ENCODE results near the gene VRK1.

VRK1 gene

DNA sequence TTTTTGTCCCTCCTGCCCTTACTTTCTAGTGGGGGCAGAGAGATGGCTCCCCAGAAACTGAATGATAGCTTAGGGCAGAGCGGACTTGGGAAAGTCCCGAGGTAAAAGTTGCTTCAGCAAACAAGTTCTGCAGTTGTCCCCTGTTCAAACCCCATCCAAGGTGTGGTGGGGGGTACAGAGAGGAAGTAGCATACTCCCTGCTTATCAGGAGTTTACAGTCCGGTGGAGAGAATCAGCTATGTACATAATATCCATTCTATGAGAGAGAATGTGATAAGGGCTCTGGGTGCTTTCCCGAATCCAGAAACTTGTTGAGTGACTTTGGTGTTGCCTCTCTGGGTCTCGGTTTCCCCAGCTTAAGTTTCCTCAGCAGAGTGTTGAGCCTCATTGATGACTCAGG, 40.4 kb upstream of the VRK1 start:
- Histone ChIP-seq H3K4me1 (ENCODE audit: control insufficient read depth in 1 of 2, insufficient read depth in 2 of 2, low read length in 2 of 2) (no peaks in the 10 kb centered on the region), H4K12ac (ENCODE audit: low read depth, low read length) (no peak overlapping the region), H2AK5ac (ENCODE audit: low read length) (no peak overlapping the region), H3K9me3 (ENCODE audit: insufficient read depth, low read depth, low read length) (no peaks in the 10 kb centered on the region), H2BK5ac (ENCODE audit: low read depth, low read length, poor library complexity) (no peak overlapping the region), H4K8ac (ENCODE audit: low read depth, low read length) (no peak overlapping the region), H2BK12ac (ENCODE audit: low read length) (no peak overlapping the region), H3K18ac (ENCODE audit: low read length) (no peak overlapping the region), H3K4me2 (ENCODE audit: low read length) (no peak overlapping the region), H2BK120ac (ENCODE audit: insufficient read depth, low read length, poor library complexity) (no peak overlapping the region), H3K27ac (ENCODE audit: low read depth, low read length) (no peak overlapping the region), H3K4me3 (ENCODE audit: low read depth, low read length) (no peak overlapping the region), H2AFZ (ENCODE audit: insufficient read depth, low read length, poor library complexity) (no peak overlapping the region), H3K23ac (ENCODE audit: low read length) (no peak overlapping the region), H3K27me3 (ENCODE audit: insufficient read depth, low read length) (no peaks in the 10 kb centered on the region), H4K91ac (ENCODE audit: low read depth, low read length) (no peak overlapping the region), H3K79me2 (ENCODE audit: control insufficient read depth, insufficient read depth, low read length, poor library complexity) (no peaks in the 10 kb centered on the region), H3K9ac (ENCODE audit: low read length) (no peak overlapping the region), H3K36me3 (ENCODE audit: control insufficient read depth in 1 of 2, insufficient read depth in 2 of 2, low read length in 2 of 2) (no peaks in the 10 kb centered on the region), H3K14ac (ENCODE audit: low read length) (no peak overlapping the region), H3K79me1 (ENCODE audit: low read length) (no peaks in the 10 kb centered on the region), H3K4ac (ENCODE audit: low read depth, low read length) (no peak overlapping the region)
- DNase-seq, result no peak
- no CpG with 5 or more reads among the region's 5 CpGs for WGBS (ENCODE audit: extremely low coverage, insufficient coverage, insufficient read length)

DNA sequence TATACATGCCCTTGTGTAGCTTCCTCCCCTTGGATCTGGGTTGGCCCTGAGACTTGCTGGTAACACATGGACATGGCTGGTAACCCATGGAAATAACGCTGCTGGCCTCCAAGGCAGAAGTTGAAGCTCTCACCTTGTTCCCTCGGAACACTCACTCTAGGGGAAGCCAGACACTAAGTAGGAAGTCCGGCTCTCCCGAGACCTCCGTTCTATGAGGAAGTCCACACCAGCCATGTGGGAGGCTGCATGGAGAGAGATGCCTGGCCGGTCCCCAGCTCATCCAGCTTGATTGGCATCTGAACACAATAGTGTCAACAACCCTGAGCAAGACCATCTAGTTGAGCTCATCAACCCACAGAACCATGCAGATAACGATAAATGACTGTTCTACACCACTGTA, 39.7 kb upstream of the VRK1 start:
- Histone ChIP-seq H4K91ac (ENCODE audit: low read depth, low read length) (no peak overlapping the region), H3K79me1 (ENCODE audit: low read length) (no peaks in the 10 kb centered on the region), H2BK12ac (ENCODE audit: low read length) (no peak overlapping the region), H3K27me3 (ENCODE audit: insufficient read depth, low read length) (no peaks in the 10 kb centered on the region), H3K27ac (ENCODE audit: low read depth, low read length) (no peak overlapping the region), H3K79me2 (ENCODE audit: control insufficient read depth, insufficient read depth, low read length, poor library complexity) (no peaks in the 10 kb centered on the region), H4K8ac (ENCODE audit: low read depth, low read length) (no peak overlapping the region), H2AFZ (ENCODE audit: insufficient read depth, low read length, poor library complexity) (no peak overlapping the region), H3K4me3 (ENCODE audit: low read depth, low read length) (no peak overlapping the region), H3K4me1 (ENCODE audit: control insufficient read depth in 1 of 2, insufficient read depth in 2 of 2, low read length in 2 of 2) (no peaks in the 10 kb centered on the region), H3K4ac (ENCODE audit: low read depth, low read length) (no peak overlapping the region), H3K36me3 (ENCODE audit: control insufficient read depth in 1 of 2, insufficient read depth in 2 of 2, low read length in 2 of 2) (no peaks in the 10 kb centered on the region), H3K18ac (ENCODE audit: low read length) (no peak overlapping the region), H2AK5ac (ENCODE audit: low read length) (no peak overlapping the region), H3K14ac (ENCODE audit: low read length) (no peak overlapping the region), H4K12ac (ENCODE audit: low read depth, low read length) (no peak overlapping the region), H2BK5ac (ENCODE audit: low read depth, low read length, poor library complexity) (no peak overlapping the region), H3K9ac (ENCODE audit: low read length) (no peak overlapping the region), H3K23ac (ENCODE audit: low read length) (no peak overlapping the region), H3K9me3 (ENCODE audit: insufficient read depth, low read depth, low read length) (no peaks in the 10 kb centered on the region), H2BK120ac (ENCODE audit: insufficient read depth, low read length, poor library complexity) (no peak overlapping the region), H3K4me2 (ENCODE audit: low read length) (no peak overlapping the region)
- no CpG with 5 or more reads among the region's 7 CpGs for WGBS (ENCODE audit: extremely low coverage, insufficient coverage, insufficient read length)
- DNase-seq, result no peak

DNA sequence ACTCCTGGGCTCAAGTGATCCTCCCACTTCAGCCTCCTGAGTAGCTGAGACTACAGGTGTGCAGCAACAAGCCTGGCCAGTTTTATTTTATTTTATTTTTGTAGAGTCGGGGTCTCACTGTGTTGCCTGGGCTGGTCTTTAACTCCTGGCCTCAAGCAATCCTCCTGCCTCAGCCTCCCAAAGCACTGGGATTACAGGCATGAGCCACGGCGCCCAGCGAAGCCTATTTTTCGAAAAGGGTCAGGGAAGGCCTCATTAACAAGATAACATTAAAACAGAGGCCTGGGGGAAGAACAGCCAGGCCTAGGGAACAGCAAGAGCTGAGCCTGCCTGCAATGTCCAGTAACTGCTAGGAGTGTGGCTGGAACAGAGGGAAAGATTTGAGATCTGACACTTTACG, 36.1 kb upstream of the VRK1 start:
- Histone ChIP-seq H4K8ac (ENCODE audit: low read depth, low read length) (no peak overlapping the region), H3K36me3 (ENCODE audit: control insufficient read depth in 1 of 2, insufficient read depth in 2 of 2, low read length in 2 of 2) (no peaks in the 10 kb centered on the region), H2AK5ac (ENCODE audit: low read length) (no peak overlapping the region), H3K27me3 (ENCODE audit: insufficient read depth, low read length) (no peaks in the 10 kb centered on the region), H2BK5ac (ENCODE audit: low read depth, low read length, poor library complexity) (no peak overlapping the region), H4K12ac (ENCODE audit: low read depth, low read length) (no peak overlapping the region), H3K9me3 (ENCODE audit: insufficient read depth, low read depth, low read length) (no peaks in the 10 kb centered on the region), H3K27ac (ENCODE audit: low read depth, low read length) (no peak overlapping the region), H3K9ac (ENCODE audit: low read length) (no peak overlapping the region), H3K4me3 (ENCODE audit: low read depth, low read length) (no peak overlapping the region), H4K91ac (ENCODE audit: low read depth, low read length) (no peak overlapping the region), H3K79me1 (ENCODE audit: low read length) (no peaks in the 10 kb centered on the region), H3K4ac (ENCODE audit: low read depth, low read length) (no peak overlapping the region), H3K4me1 (ENCODE audit: control insufficient read depth in 1 of 2, insufficient read depth in 2 of 2, low read length in 2 of 2) (no peaks in the 10 kb centered on the region), H2BK12ac (ENCODE audit: low read length) (no peak overlapping the region), H3K18ac (ENCODE audit: low read length) (no peak overlapping the region), H2AFZ (ENCODE audit: insufficient read depth, low read length, poor library complexity) (no peak overlapping the region), H3K23ac (ENCODE audit: low read length) (no peak overlapping the region), H3K14ac (ENCODE audit: low read length) (no peak overlapping the region), H3K4me2 (ENCODE audit: low read length) (no peak overlapping the region), H3K79me2 (ENCODE audit: control insufficient read depth, insufficient read depth, low read length, poor library complexity) (no peaks in the 10 kb centered on the region), H2BK120ac (ENCODE audit: insufficient read depth, low read length, poor library complexity) (no peak overlapping the region)
- no CpG with 5 or more reads among the region's 6 CpGs for WGBS (ENCODE audit: extremely low coverage, insufficient coverage, insufficient read length)
- no peak for DNase-seq

DNA sequence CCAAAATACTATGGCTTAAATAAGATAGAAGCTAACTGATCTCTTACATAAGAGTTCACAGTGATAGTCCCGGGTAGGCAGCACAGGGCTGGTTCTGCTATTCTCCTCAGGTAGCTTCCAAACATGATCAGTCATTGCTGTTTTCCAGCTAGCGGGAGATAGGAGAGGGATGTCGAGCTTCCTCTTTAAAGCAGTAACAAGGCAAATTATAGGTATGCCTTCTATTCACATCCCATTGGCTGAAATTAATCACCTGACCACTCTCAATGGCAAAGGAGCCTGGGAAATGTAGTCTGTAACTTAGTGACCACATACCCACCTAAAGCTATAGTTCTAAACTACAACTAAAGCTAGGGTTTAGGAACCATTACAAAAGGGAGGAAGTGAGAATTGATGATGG, 34.5 kb upstream of the VRK1 start:
- Histone ChIP-seq H3K18ac (ENCODE audit: low read length) (no peak overlapping the region), H3K9me3 (ENCODE audit: insufficient read depth, low read depth, low read length) (no peaks in the 10 kb centered on the region), H4K12ac (ENCODE audit: low read depth, low read length) (no peak overlapping the region), H3K36me3 (ENCODE audit: control insufficient read depth in 1 of 2, insufficient read depth in 2 of 2, low read length in 2 of 2) (no peaks in the 10 kb centered on the region), H3K14ac (ENCODE audit: low read length) (no peak overlapping the region), H2BK12ac (ENCODE audit: low read length) (no peak overlapping the region), H3K4me3 (ENCODE audit: low read depth, low read length) (no peak overlapping the region), H2AFZ (ENCODE audit: insufficient read depth, low read length, poor library complexity) (no peak overlapping the region), H3K79me1 (ENCODE audit: low read length) (no peaks in the 10 kb centered on the region), H3K27ac (ENCODE audit: low read depth, low read length) (no peak overlapping the region), H4K91ac (ENCODE audit: low read depth, low read length) (no peak overlapping the region), H2AK5ac (ENCODE audit: low read length) (no peak overlapping the region), H2BK5ac (ENCODE audit: low read depth, low read length, poor library complexity) (no peak overlapping the region), H3K27me3 (ENCODE audit: insufficient read depth, low read length) (no peaks in the 10 kb centered on the region), H4K8ac (ENCODE audit: low read depth, low read length) (no peak overlapping the region), H3K4me1 (ENCODE audit: control insufficient read depth in 1 of 2, insufficient read depth in 2 of 2, low read length in 2 of 2) (no peaks in the 10 kb centered on the region), H3K4me2 (ENCODE audit: low read length) (peak overlapping the region; percentile 41), H3K9ac (ENCODE audit: low read length) (no peak overlapping the region), H2BK120ac (ENCODE audit: insufficient read depth, low read length, poor library complexity) (no peak overlapping the region), H3K4ac (ENCODE audit: low read depth, low read length) (no peak overlapping the region), H3K79me2 (ENCODE audit: control insufficient read depth, insufficient read depth, low read length, poor library complexity) (no peaks in the 10 kb centered on the region), H3K23ac (ENCODE audit: low read length) (no peak overlapping the region)
- WGBS (ENCODE audit: extremely low coverage, insufficient coverage, insufficient read length), result no CpG with 5 or more reads among the region's 3 CpGs
- peak; percentile 56 to 87 for DNase-seq
